Amniotic epithelial cell (primary cell): ENCODE data around the gene NHLRC2.
"Not testable (repeated sequence)": the region's sequence is repeated elsewhere in the genome, so short reads cannot be mapped to it uniquely, and the experiment has no call there.

Experiments
- DNase-seq: peaks from one replicate; pipeline ENCODE4 v3.0.0-alpha.2; 2010; ENCODE audit warnings: low read depth

The NHLRC2 gene

DNA sequence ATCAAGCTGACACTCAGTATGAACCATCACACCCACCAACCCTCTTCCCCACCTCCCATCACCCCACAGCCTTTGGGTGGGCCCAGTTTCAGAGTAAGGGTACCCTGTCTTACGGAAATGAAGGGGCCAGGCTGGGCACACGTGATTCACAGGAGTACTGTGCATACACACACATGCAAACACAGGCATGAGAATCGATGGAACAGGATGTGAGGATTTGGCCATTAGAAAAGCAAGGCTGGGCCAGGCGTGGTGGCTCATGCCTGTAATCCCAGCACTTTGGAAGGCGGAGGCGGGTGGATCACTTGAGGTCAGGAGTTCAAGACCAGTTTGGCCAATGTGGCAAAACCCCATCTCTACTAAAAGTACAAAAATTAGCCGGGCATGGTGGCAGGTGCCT, 88.7 kb downstream of the NHLRC2 start:
- DNase-seq = not testable (repeated sequence)

DNA sequence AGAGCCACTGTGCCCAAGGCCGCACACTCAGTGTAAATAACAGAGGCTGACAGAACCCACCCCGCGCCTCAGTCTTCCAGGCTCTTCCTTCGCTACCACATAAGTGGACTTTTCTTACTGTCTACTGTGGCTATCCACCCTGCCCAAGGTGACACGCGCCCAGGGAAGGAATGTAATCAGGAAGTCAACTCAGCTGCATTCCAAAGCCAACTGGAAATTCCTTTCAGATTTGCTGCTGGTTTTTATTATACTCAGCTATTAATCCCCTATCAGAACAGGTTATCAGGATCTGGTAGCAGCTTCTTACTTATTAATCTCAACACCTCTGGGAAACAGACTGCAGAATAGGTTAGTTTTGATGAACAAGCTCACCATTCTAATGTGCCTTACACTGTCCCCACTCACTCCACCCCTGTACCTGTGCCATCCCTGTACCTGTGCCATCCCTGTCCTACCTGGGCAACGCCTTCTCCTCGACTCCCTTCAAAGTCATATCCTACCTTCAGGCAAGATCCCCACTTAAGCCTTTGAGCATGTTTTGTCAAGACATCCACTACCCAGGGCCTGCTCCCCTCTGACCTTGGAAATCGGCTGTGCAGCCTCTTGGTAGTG, 90.7 kb downstream of the NHLRC2 start:
- DNase-seq = peak; percentile 42

DNA sequence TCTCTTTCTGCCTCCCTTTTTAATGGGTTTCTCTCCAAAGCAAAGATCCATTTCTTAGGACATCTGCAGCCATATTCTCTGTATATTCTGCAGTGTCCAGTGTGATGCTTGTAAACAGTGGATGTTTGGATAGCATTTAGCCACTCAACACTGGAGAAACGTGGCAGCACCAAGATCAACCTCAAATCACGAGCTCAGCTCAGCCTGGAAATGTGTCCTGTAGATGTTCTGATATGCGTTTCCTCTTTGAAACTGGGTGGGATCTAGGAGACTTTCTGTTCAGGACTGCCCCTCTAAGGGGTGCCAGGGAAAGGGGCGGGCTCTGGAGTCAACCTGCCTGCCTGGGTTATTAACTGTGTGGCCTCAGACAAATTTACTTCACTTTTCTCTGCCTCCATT, 91.2 kb downstream of the NHLRC2 start:
- DNase-seq = no peak

DNA sequence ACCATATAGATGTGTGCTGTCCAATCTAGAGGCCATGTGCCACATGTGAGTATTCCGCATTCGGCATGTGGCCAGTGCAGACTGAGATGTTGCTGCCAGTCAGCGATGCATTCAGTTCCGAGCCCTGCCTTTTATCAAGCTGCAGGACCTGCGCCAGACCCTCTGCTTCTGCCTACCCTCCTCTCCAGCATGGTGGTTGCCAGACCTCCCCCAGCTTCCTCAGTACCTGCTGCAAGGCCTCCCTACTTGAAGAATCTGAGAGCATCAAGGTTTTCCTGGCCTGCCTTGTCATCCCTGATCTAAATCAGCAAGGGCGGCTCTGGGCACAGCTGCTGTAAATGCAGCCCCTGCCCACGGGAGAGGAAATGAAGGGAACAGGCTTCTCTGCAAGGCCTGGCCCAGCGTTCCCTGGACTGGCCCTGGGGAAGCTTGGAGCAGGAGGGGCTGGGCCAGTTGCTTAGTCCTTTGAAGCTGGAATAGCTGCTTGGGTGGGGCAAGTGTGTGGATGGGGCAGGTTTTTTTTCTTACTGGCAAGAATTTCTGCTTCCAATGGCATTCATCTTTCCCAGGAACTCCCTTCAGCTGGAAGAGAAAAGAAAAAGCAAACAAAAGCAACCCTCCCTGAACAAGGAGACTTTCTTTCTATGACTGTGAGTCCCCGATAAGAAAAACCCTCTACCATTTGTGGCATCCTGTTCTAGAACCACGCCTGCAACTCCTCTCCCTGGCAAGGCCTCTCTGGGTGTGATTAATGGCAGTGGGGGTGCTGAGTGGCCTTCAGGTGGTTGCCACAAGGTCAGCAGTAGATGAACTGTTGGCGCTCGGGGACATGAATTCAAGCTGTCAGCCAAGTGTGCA, 93.0 kb downstream of the NHLRC2 start:
- peak; percentile 7 for DNase-seq

DNA sequence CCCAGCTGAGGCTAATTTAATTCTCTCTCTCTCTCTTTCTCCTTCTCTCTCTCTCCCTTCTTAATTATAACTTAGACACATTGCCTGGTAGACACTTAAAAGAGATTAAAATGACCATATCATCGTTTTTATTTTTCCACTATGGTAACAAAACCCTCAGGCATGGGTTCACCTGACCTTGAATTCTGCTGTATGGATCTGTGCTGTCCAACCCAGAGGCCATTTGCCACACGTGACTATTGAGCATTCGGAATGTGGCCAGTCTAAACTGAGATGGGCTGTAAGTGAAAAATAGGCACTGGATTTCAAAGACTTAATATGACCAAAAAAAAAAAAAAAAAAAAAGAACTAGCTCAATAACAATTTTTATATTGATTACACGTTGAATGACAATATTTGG, 93.6 kb downstream of the NHLRC2 start:
- no peak for DNase-seq

DNA sequence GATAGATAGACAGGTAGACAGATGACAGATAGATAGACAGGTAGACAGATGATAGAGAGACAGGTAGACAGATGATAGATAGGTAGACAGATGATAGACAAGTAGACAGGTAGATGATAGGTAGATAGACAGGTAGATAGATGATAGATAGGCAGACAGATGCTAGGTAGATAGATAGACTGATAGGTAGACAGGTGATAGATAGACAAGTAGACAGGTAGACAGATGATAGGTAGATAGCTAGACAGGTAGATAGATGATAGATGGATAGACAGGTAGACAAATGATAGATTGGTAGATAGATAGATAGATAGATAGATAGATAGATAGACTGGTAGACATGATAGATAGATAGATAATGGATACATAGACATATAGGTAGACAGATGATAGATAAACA, 95.8 kb downstream of the NHLRC2 start:
- no peak for DNase-seq

DNA sequence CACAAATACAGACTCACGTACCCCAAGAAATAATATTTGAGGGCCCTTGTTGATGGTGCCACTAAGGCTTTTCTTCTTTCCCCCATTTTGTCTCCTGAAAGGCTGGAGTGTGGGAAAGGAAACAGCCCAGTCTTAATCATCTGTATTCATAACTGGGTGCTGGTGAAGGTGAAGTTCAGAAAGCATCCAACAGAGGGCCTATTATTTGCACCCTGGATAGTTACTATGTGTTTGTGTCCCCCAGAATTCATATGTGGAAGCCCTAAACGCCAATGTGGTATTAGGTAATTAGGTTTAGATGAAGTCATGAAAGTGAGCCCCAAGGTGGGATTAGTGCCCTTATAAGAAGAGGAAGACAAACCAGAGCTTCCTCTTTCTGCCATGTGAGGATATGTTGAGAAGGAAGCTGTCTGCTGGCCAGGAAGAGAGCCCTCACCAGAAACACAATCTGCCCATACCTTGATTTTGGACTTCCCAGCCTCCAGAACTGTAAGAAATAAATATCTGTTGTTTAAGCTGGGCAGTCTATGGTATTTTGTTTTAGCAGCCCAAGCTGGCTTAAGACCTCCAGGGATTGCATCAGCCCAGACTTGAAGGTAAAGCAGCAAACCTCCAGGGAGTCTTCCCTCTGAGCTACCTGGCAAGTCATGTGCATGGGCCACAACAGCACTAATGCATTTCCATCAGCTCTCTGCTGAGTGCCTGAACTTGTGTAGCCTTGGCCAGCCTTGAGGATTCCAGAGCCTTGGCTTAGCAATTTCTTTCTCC, 99.2 kb downstream of the NHLRC2 start:
- DNase-seq = no peak

DNA sequence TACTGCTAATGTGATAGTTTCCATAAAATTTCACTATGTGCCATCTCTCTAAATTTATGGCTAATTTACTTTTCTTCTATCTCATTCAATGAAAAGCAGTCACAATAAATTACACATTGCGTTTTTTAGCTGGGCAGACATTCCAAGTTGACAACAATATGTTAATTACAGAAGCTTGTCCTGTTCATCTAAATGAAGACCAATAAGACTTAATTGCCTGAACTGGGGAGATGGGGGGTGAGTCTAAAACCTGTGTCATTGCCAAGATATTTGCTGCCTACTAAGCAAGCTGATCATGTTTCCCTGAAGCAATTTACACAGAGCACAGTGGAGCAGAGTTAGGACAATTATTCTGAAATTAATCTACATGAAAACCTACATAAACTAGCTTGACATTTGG, 99.9 kb downstream of the NHLRC2 start:
- DNase-seq = no peak

DNA sequence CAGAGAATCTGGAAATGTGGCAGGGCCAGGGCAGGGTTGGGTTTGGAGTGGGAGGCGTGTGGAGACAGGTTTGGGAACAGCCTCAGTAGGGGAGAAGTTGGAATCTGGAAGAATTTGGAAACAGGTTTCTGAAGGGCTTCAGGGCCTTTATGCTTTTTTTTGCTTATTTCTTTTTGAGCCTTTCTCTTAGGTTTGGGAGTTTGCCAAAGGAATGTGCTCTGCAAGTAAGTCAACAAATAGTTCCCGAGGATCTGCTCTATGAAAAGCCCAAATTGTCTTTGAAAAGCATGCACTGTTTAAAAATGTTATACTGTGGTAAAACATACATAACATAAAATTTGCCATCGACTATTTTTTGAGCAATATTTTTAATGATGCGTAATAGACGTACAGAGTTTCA, 102.6 kb downstream of the NHLRC2 start:
- DNase-seq = peak; percentile 64

DNA sequence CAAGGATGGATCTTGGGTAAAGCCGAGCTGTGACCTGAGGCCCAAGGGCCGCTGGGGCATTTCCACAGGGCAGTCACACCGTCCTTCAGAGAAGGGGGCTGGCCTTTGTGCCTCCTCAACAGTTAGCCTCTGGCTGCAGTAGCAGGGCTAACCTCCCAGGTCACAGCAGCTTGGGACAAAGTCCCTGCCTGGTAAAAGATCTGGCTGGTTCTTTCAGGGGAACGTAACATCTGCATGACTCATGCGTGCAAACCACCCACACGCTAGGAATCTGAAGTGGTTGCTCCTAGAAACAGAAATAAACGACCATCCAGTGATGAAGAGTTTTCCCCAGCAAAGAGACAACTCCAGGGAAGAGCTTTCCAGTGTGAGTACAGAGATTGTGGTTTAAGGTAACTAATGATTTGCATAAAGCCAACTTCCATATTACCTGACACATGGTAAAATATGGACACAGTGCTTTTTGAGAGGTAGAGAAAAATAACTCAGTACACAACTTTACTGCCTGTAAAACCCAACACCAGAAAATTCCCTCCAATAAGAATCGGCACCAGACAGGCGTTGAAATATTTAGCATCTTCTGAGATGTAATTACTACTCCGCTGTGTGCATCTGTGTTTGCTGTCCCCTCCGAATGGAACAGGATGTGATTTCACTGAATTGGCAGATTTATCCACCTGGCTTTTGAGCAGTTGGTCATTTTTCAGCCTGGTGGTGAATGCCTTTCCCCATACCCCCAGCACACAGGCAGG, 104.3 kb downstream of the NHLRC2 start:
- peak; percentile 88 for DNase-seq

DNA sequence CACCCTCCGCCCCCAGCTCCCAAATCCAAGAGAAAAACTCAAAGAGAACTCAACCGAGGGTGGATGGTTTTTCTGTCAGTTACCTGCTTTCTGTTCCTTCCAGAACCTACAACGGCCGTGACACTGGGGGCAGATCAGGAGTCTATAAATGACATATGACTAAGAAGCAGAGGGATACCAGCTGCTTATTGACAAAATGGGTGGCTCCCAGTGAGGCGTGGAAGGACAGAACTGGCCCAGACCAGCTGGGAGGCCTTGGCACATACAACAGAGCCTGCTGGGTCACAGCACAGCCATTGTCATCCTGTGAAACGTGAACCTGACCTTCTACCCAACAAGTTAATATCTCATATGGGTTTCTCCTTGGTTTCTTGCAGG, 104.9 kb downstream of the NHLRC2 start:
- DNase-seq = no peak

DNA sequence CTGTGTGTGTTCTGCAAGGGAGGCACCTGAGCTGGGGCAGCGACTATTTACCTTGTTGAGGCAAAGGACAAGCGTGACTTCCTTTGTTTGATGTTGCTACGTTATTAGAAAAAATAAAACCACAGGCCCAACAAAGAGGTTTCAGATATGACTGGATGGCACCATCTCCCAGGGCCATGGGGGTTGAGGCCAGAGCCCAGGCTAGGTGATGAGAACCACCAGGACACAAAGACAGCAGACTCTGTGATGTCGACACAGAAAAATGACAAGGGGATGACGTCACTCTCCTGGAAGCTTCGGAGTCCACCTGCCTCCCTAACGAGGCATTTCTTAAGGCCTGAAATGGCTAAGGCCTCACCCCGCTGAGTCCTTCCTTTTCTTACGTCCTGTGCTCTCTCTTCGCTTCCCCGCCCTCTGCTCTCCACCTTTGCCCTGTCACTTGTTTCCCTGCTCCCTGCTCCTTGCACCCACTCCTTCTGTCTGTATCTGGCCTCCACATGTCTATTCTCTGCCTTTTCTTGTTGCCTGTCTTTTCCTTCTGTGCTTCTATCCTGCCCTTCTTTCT, 106.2 kb downstream of the NHLRC2 start:
- DNase-seq = peak; percentile 11

DNA sequence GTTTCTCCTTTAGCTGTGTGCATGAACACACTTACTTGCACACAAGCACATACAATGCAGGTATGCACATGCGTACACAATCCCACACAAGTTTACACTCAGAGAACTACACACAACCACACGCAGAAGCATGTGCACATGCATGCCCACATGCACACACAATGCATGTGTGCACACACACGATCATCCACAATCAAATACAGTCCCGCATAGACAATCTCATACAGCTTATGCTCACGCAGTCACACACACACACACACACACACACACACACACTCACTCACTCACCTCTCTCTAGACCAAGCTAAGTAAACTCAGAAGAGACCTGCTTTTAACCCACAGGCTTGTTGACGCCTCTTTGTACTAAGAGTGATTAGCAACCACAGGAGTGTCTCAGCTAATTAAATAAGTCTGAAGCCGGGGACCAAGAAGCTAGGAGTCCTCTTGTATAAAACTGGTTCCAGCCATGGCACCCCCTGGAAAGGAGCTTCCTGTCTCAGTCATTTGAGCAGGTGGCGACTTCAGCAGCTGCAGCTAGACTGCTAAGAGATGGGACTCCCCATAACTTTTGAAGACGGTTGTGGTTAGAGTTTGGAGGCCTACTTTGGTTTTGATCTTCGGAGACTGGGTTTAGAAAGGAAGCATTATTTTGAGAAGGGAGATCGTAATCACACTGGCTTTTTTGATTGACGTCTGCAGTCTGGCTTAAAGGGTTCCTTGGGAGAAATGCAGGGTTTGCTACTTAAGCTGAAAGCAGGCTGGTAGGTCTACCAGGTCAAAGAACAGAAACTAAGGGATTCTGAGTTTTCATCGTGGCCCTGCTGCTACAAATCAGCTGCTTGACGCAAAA, 106.9 kb downstream of the NHLRC2 start:
- no peak for DNase-seq

DNA sequence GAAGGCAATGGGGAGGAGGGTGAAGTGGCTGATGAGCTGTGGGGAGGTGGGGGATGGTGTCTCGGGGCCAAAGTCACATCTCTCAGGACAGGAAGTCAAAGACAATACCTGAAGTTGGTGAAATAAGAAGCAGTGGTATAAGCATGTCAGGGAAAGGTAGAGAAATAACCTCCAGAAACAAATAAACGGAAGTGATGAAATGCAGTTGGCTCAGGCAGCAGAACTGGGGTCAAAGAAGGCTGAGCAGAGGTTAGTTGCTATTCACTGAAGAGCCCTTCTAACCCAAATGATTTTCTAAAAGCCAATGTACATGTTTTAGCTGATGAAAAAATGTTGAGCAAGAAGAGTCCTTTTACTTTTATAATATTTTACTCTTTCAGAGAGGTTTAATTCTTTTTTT, 110.6 kb downstream of the NHLRC2 start:
- DNase-seq = no peak

DNA sequence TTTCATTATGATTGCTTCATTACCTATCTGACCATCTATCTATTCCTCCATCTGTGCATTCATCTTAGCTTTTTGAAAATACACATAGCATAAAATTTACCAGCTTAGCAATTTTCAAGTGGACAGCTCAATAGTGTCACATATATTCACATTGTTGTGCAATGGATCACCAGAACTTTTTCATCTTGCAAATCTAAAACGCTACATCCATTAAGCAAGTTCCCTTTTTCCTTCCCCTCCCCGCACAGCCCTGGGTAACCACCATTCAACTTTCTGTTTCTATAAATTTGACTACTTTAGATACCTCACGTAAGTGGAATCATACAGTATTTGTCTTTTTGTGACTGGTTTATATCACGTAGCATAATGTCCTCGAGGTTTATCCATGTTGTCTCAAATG, 111.2 kb downstream of the NHLRC2 start:
- DNase-seq = no peak
